HPDE6-E6E7 (cell line): ENCODE results near the gene KDM6A.
"Not testable (repeated sequence)": the region's sequence is repeated elsewhere in the genome, so short reads cannot be mapped to it uniquely, and the experiment has no call there.

Experiments used
- DNase-seq: peaks from one replicate; pipeline ENCODE4 v3.0.0; 2011; ENCODE audit warnings: missing footprints; ENCODE audit errors: extremely low spot score

The KDM6A gene

GRCh38 chrX:45006002-45006800, 133.2 kb downstream of the KDM6A start:
- DNase-seq = no peak

- no peak for DNase-seq
Measured at GRCh38 chrX:45007598-45007997, 134.6 kb downstream of the KDM6A start.

GRCh38 chrX:45009371-45010000, 136.5 kb downstream of the KDM6A start:
- no peak for DNase-seq

GRCh38 chrX:45011131-45011530, 138.1 kb downstream of the KDM6A start:
- peak; percentile 26 for DNase-seq

- no peak for DNase-seq
Measured at GRCh38 chrX:45011597-45011996, 138.6 kb downstream of the KDM6A start.

- no peak for DNase-seq
Measured at GRCh38 chrX:45017946-45018345, 145.0 kb downstream of the KDM6A start.

- no peak for DNase-seq
Measured at GRCh38 chrX:45022150-45022549, 149.2 kb downstream of the KDM6A start.

GRCh38 chrX:45024501-45024900, 151.5 kb downstream of the KDM6A start:
- DNase-seq = no peak

GRCh38 chrX:45026036-45026435, 153.0 kb downstream of the KDM6A start:
- DNase-seq = no peak

- no peak for DNase-seq
Measured at GRCh38 chrX:45031830-45032378, 158.9 kb downstream of the KDM6A start.

GRCh38 chrX:45035071-45035470, 162.1 kb downstream of the KDM6A start:
- DNase-seq = no peak

- no peak for DNase-seq
Measured at GRCh38 chrX:45036161-45036560, 163.2 kb downstream of the KDM6A start.

- DNase-seq = not testable (repeated sequence)
Measured at GRCh38 chrX:45040137-45040536, 167.1 kb downstream of the KDM6A start.

- no peak for DNase-seq
Measured at GRCh38 chrX:45046417-45046816, 173.4 kb downstream of the KDM6A start.

- DNase-seq = no peak
Measured at GRCh38 chrX:45050558-45050957, 177.6 kb downstream of the KDM6A start.

- no peak for DNase-seq
Measured at GRCh38 chrX:45056428-45057145, 183.6 kb downstream of the KDM6A start.

- not testable (repeated sequence) for DNase-seq
Measured at GRCh38 chrX:45059906-45060305, 186.9 kb downstream of the KDM6A start.

GRCh38 chrX:45063319-45064095, 190.5 kb downstream of the KDM6A start:
- DNase-seq = peak; percentile 11

GRCh38 chrX:45068569-45068968, 195.6 kb downstream of the KDM6A start:
- no peak for DNase-seq

GRCh38 chrX:45070116-45071007, 197.4 kb downstream of the KDM6A start:
- DNase-seq = peak; percentile 15
